HepG2 (cell line): Measurements from ENCODE around the gene RALB. TPM values are rescaled to one million over a fixed set of nuclear protein-coding genes. Genes with fewer than 3 reads are reported as not detected.

Experiments used
- CHD2 ChIP-seq: IDR thresholded peaks from 2 replicates; pipeline ENCODE4 v1.6.1; 2011; ENCODE audit warnings: low read depth, low read length, improper control_type of control experiment
- GLI4 ChIP-seq: sonication (generic); formaldehyde crosslinking; IDR thresholded peaks from 2 replicates; pipeline ENCODE4 v1.5.1; 2020; ENCODE audit warnings: missing genetic modification reagents, mild to moderate bottlenecking, moderate library complexity, borderline replicate concordance
- IRX3 ChIP-seq: sonication (generic); formaldehyde crosslinking; IDR thresholded peaks from 2 replicates; pipeline ENCODE4 v1.8.1; 2023; ENCODE audit warnings: mild to moderate bottlenecking, low read depth, missing genetic modification reagents, borderline replicate concordance
- RBM39 ChIP-seq: fragments of 200-400 bp; formaldehyde crosslinking; IDR thresholded peaks from one replicate; pipeline ENCODE4 v1.6.1; 2018; ENCODE audit warnings: antibody characterized with exemption, mild to moderate bottlenecking, low read depth, low read length; ENCODE audit not compliant: poor library complexity, severe bottlenecking
- ZBTB7A ChIP-seq: sonication (generic); formaldehyde crosslinking; IDR thresholded peaks from 2 replicates; pipeline ENCODE4 v1.8.0; 2022; ENCODE audit warnings: mild to moderate bottlenecking, missing genetic modification reagents
- ZNF160 ChIP-seq: sonication (generic); formaldehyde crosslinking; IDR thresholded peaks from 2 replicates; pipeline ENCODE4 v1.8.0; 2022; ENCODE audit warnings: mild to moderate bottlenecking, inconsistent platforms, missing genetic modification reagents
- polyA plus RNA-seq, 8 experiments: library from polyadenylated mRNA; depleted of rRNA in 3 of 8; stranded (reverse) in 7 of 8; unstranded in 1 of 8; fragments of >200 nt; fragmentation: Illumina TruSeq in 4 of 8; extraction: Trizol in 4 of 8; gene quantifications; 2 replicates each; pipeline versions ENCODE4 v1.2.1 to v1.2.3, GENCODE V29; 2011 to 2016; ENCODE audit warnings: low read depth in 4 of 8, missing spikeins in 1 of 8, mixed read lengths in 1 of 8; ENCODE audit not compliant: insufficient read depth in 1 of 8
- total RNA-seq, 5 experiments: library from RNA; depleted of rRNA; stranded (reverse); fragments of >200 nt; fragmentation: Illumina TruSeq; extraction: Trizol; gene quantifications; 2 replicates each; pipeline ENCODE4 v1.2.3, GENCODE V29; 2016; ENCODE audit warnings: low read depth in 1 of 5
- TF ChIP-seq, protein P1 (sequence below): sonication (generic); formaldehyde crosslinking; IDR thresholded peaks from 2 replicates; pipeline ENCODE4 v1.8.0; 2022; ENCODE audit warnings: mild to moderate bottlenecking, missing genetic modification reagents, moderate library complexity
- TF ChIP-seq, protein P2 (sequence below): sonication (generic); formaldehyde crosslinking; IDR thresholded peaks from 2 replicates; pipeline ENCODE4 v1.9.0; 2021; ENCODE audit warnings: missing genetic modification reagents, borderline replicate concordance
- TF ChIP-seq, protein P3 (sequence below), 2 experiments: sonication (generic) in 1 of 2; formaldehyde crosslinking in 1 of 2; IDR thresholded peaks; 2 replicates each; pipeline versions ENCODE4 v1.5.1 to v1.6.1; 2011 to 2020; ENCODE audit warnings: borderline replicate concordance in 1 of 2, low read depth in 1 of 2, low read length in 1 of 2, mild to moderate bottlenecking in 1 of 2, missing genetic modification reagents in 1 of 2, moderate library complexity in 1 of 2
- TF ChIP-seq, protein P4 (sequence below): sonication (generic); formaldehyde crosslinking; IDR thresholded peaks from 2 replicates; pipeline ENCODE4 v1.9.0; 2022; ENCODE audit warnings: missing genetic modification reagents, mild to moderate bottlenecking, borderline replicate concordance
- TF ChIP-seq, protein P5 (sequence below): sonication (generic); formaldehyde crosslinking; IDR thresholded peaks from 2 replicates; pipeline ENCODE4 v1.4.0; 2020; ENCODE audit warnings: missing genetic modification reagents, borderline replicate concordance
- TF ChIP-seq, protein P6 (sequence below): sonication (generic); formaldehyde crosslinking; IDR thresholded peaks from 2 replicates; pipeline ENCODE4 v1.4.0; 2020; ENCODE audit warnings: missing genetic modification reagents

Gene RALB
- total and polyA plus RNA-seq, 2 of the 13 experiments (the other 11 are each of a cell fraction or from before 2014, with no cell fraction given), result 37.8 to 43.2 TPM

DNA sequence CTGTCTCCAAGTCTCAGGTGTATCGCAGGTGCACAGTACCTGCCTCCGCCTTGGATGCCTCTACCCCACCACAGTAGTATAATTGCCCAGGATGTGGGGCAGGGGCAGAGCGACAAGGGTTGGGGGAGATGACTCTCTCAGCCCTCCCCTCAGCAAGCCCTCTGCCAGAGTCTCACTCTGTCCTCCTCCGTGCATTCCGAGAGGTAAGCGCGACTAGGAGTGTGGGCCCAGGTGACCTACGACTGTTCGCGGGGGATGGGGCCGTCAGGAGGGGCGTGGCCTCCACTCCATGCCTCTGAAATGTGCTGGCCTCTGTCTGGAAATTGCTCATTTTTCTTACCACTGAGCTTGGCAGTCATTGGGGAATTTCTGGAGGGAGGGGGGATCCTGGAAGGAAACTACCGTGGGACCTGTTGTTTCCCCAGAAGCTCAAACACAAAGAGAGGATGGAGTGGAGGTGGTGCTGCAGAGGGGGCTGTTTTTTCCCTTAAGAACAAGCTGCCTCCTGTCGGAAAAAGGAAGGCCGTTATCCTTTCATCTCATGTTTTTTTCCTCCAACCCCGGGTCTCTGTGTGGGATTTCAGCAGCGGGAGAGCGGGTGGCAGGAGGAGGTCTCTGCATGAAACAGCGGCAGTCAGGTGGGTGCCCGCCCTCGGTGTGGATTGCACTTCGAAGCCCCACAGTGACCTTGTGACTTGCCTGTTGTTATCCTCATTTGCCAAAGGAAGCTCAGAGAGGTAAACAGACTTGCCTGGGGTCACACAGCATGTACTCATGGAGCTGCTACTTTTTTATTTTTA lies 13.0 kb upstream of the RALB start (continued):
- 0 out of 2 replicates have a peak, but pooled peaks have one; percentile 35 for TF ChIP-seq GLI4
- TF ChIP-seq, protein P1, sequence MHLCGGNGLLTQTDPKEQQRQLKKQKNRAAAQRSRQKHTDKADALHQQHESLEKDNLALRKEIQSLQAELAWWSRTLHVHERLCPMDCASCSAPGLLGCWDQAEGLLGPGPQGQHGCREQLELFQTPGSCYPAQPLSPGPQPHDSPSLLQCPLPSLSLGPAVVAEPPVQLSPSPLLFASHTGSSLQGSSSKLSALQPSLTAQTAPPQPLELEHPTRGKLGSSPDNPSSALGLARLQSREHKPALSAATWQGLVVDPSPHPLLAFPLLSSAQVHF (CRISPR knock-in tag), result no peak
- TF ChIP-seq RBM39, result no peak
- TF ChIP-seq, protein P2, sequence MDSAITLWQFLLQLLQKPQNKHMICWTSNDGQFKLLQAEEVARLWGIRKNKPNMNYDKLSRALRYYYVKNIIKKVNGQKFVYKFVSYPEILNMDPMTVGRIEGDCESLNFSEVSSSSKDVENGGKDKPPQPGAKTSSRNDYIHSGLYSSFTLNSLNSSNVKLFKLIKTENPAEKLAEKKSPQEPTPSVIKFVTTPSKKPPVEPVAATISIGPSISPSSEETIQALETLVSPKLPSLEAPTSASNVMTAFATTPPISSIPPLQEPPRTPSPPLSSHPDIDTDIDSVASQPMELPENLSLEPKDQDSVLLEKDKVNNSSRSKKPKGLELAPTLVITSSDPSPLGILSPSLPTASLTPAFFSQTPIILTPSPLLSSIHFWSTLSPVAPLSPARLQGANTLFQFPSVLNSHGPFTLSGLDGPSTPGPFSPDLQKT (CRISPR knock-in tag), result no peak
- TF ChIP-seq, protein P3, sequence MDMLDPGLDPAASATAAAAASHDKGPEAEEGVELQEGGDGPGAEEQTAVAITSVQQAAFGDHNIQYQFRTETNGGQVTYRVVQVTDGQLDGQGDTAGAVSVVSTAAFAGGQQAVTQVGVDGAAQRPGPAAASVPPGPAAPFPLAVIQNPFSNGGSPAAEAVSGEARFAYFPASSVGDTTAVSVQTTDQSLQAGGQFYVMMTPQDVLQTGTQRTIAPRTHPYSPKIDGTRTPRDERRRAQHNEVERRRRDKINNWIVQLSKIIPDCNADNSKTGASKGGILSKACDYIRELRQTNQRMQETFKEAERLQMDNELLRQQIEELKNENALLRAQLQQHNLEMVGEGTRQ (IDR thresholded peaks at IDR 0.05; ENCODE audit: low read depth, low read length), result no peak
- TF ChIP-seq, protein P3 (CRISPR knock-in tag; IDR thresholded peaks at IDR 0.05; ENCODE audit: borderline replicate concordance), result no peak
- TF ChIP-seq ZBTB7A (CRISPR knock-in tag), result no peak
- no peak for TF ChIP-seq IRX3 (CRISPR knock-in tag)
- no peak for TF ChIP-seq ZNF160 (CRISPR knock-in tag)
- TF ChIP-seq, protein P4, sequence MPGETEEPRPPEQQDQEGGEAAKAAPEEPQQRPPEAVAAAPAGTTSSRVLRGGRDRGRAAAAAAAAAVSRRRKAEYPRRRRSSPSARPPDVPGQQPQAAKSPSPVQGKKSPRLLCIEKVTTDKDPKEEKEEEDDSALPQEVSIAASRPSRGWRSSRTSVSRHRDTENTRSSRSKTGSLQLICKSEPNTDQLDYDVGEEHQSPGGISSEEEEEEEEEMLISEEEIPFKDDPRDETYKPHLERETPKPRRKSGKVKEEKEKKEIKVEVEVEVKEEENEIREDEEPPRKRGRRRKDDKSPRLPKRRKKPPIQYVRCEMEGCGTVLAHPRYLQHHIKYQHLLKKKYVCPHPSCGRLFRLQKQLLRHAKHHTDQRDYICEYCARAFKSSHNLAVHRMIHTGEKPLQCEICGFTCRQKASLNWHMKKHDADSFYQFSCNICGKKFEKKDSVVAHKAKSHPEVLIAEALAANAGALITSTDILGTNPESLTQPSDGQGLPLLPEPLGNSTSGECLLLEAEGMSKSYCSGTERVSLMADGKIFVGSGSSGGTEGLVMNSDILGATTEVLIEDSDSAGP, result peak; percentile 19; the same call in 1 of the 2 replicates
- TF ChIP-seq CHD2, result no peak
- TF ChIP-seq, protein P5, sequence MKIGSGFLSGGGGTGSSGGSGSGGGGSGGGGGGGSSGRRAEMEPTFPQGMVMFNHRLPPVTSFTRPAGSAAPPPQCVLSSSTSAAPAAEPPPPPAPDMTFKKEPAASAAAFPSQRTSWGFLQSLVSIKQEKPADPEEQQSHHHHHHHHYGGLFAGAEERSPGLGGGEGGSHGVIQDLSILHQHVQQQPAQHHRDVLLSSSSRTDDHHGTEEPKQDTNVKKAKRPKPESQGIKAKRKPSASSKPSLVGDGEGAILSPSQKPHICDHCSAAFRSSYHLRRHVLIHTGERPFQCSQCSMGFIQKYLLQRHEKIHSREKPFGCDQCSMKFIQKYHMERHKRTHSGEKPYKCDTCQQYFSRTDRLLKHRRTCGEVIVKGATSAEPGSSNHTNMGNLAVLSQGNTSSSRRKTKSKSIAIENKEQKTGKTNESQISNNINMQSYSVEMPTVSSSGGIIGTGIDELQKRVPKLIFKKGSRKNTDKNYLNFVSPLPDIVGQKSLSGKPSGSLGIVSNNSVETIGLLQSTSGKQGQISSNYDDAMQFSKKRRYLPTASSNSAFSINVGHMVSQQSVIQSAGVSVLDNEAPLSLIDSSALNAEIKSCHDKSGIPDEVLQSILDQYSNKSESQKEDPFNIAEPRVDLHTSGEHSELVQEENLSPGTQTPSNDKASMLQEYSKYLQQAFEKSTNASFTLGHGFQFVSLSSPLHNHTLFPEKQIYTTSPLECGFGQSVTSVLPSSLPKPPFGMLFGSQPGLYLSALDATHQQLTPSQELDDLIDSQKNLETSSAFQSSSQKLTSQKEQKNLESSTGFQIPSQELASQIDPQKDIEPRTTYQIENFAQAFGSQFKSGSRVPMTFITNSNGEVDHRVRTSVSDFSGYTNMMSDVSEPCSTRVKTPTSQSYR (CRISPR knock-in tag), result peak; percentile 48; the same call in 1 of the 2 replicates
- TF ChIP-seq, protein P6, sequence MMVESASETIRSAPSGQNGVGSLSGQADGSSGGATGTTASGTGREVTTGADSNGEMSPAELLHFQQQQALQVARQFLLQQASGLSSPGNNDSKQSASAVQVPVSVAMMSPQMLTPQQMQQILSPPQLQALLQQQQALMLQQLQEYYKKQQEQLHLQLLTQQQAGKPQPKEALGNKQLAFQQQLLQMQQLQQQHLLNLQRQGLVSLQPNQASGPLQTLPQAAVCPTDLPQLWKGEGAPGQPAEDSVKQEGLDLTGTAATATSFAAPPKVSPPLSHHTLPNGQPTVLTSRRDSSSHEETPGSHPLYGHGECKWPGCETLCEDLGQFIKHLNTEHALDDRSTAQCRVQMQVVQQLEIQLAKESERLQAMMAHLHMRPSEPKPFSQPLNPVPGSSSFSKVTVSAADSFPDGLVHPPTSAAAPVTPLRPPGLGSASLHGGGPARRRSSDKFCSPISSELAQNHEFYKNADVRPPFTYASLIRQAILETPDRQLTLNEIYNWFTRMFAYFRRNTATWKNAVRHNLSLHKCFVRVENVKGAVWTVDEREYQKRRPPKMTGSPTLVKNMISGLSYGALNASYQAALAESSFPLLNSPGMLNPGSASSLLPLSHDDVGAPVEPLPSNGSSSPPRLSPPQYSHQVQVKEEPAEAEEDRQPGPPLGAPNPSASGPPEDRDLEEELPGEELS, result no peak
